Vagina (tissue), 2 donors: Measurements from ENCODE around the gene RAB6B.

Source experiments
- POLR2A ChIP-seq, 2 donors: fragments of 450-650 bp; IDR thresholded peaks; one replicate each; pipeline ENCODE4 v1.6.1; 2017; ENCODE audit warnings: antibody characterized with exemption in 2 of 2, mild to moderate bottlenecking in 2 of 2, moderate library complexity in 2 of 2
- POLR2AphosphoS5 ChIP-seq, 2 donors: sonication (generic); formaldehyde crosslinking; IDR thresholded peaks; one replicate each; pipeline ENCODE4 v1.9.0; 2017; ENCODE audit warnings: antibody characterized with exemption in 2 of 2, mild to moderate bottlenecking in 2 of 2, low read depth in 1 of 2; ENCODE audit not compliant: insufficient read depth in 1 of 2
- TF ChIP-seq, protein P1 (sequence below), 3 experiments: fragments of 450-650 bp in 2 of 3; fragments of 200-600 bp in 1 of 3; sonication (generic) in 1 of 3; IDR thresholded peaks; one replicate each; pipeline ENCODE4 v1.5.1; 2017 to 2019; ENCODE audit warnings: antibody characterized with exemption in 3 of 3, mild to moderate bottlenecking in 2 of 3, moderate library complexity in 2 of 3

DNA sequence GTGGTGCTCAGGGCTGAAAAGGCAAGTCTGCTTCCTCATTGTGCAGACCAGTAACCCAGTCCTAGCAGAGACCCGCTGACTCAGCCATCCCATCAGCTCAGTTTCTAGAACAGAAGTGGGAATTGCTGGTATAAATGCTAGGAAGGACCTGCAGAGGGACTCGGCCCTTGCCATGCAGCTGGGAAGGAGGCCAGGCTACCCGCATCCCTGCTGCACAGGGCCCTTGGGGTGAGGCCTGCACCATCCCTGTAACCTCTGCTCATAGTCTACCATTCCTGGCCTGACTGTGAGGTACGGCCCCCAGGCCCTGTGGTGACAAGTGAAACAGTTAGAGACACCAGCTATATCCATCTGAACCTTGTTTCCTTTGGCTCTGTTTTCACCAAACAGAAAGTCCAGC, 23.5 kb downstream of the RAB6B start:
- TF ChIP-seq, protein P1, sequence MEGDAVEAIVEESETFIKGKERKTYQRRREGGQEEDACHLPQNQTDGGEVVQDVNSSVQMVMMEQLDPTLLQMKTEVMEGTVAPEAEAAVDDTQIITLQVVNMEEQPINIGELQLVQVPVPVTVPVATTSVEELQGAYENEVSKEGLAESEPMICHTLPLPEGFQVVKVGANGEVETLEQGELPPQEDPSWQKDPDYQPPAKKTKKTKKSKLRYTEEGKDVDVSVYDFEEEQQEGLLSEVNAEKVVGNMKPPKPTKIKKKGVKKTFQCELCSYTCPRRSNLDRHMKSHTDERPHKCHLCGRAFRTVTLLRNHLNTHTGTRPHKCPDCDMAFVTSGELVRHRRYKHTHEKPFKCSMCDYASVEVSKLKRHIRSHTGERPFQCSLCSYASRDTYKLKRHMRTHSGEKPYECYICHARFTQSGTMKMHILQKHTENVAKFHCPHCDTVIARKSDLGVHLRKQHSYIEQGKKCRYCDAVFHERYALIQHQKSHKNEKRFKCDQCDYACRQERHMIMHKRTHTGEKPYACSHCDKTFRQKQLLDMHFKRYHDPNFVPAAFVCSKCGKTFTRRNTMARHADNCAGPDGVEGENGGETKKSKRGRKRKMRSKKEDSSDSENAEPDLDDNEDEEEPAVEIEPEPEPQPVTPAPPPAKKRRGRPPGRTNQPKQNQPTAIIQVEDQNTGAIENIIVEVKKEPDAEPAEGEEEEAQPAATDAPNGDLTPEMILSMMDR (IDR thresholded peaks at IDR 0.05): no peak
- TF ChIP-seq POLR2A (IDR thresholded peaks at IDR 0.05): no peak
- TF ChIP-seq POLR2AphosphoS5 (IDR thresholded peaks at IDR 0.05; ENCODE audit: insufficient read depth in 1 of 2, low read depth in 1 of 2): no peak
